ENCODE measurements around the gene ZC3H18.

The ZC3H18 gene

GRCh38 chr16:88624481-88624880, 54.3 kb downstream of the ZC3H18 start:
- no CpG with 5 or more reads among the region's 18 CpGs for whole genome bisulfite sequencing (ENCODE audit: extremely low coverage, insufficient coverage, low lambda C conversion rate)
- Histone ChIP-seq H3K79me2 (ENCODE audit: control insufficient read depth, insufficient read depth, low read length) (no peaks in the 10 kb centered on the region), H3K4me3 (ENCODE audit: low read length) (no peak overlapping the region), H3K4me1 (ENCODE audit: control insufficient read depth, low read depth, low read length) (no peaks in the 10 kb centered on the region), H3K4me2 (ENCODE audit: low read length) (no peak overlapping the region), H3K27ac (ENCODE audit: low read depth, low read length) (no peak overlapping the region), H3K27me3 (ENCODE audit: insufficient read depth, low read length, poor library complexity) (no peaks in the 10 kb centered on the region), H4K8ac (ENCODE audit: low read depth, low read length) (no peak overlapping the region), H2BK5ac (ENCODE audit: low read length) (no peak overlapping the region), H4K5ac (ENCODE audit: low read length) (no peak overlapping the region), H2BK120ac (ENCODE audit: low read depth, low read length) (no peak overlapping the region), H3K23ac (ENCODE audit: low read length) (no peak overlapping the region), H3K56ac (ENCODE audit: low read length) (no peak overlapping the region), H2BK15ac (replicated peaks; ENCODE audit: low read depth) (no peak overlapping the region), H2AK5ac (ENCODE audit: low read length) (no peak overlapping the region), H3K4ac (ENCODE audit: low read depth, low read length) (no peak overlapping the region), H3K79me1 (ENCODE audit: low read length) (peaks cover 2% of the 10 kb centered on the region), H3K18ac (ENCODE audit: low read length) (no peak overlapping the region), H3K36me3 (ENCODE audit: control insufficient read depth, insufficient read depth, low read length) (peaks cover 9% of the 10 kb centered on the region), H3K9ac (ENCODE audit: low read length) (no peak overlapping the region)
- no peak for DNase-seq

GRCh38 chr16:88624977-88625576, 54.9 kb downstream of the ZC3H18 start:
- Histone ChIP-seq H3K36me3 (ENCODE audit: control insufficient read depth, insufficient read depth, low read length) (peaks cover 8% of the 10 kb centered on the region), H3K9ac (ENCODE audit: low read length) (no peak overlapping the region), H3K27ac (ENCODE audit: low read depth, low read length) (no peak overlapping the region), H2AK5ac (ENCODE audit: low read length) (no peak overlapping the region), H3K4ac (ENCODE audit: low read depth, low read length) (no peak overlapping the region), H3K4me2 (ENCODE audit: low read length) (no peak overlapping the region), H2BK5ac (ENCODE audit: low read length) (no peak overlapping the region), H3K27me3 (ENCODE audit: insufficient read depth, low read length, poor library complexity) (no peaks in the 10 kb centered on the region), H2BK15ac (replicated peaks; ENCODE audit: low read depth) (no peak overlapping the region), H3K18ac (ENCODE audit: low read length) (no peak overlapping the region), H2BK120ac (ENCODE audit: low read depth, low read length) (no peak overlapping the region), H4K8ac (ENCODE audit: low read depth, low read length) (no peak overlapping the region), H4K5ac (ENCODE audit: low read length) (no peak overlapping the region), H3K4me1 (ENCODE audit: control insufficient read depth, low read depth, low read length) (no peaks in the 10 kb centered on the region), H3K79me2 (ENCODE audit: control insufficient read depth, insufficient read depth, low read length) (no peaks in the 10 kb centered on the region), H3K4me3 (ENCODE audit: low read length) (no peak overlapping the region), H3K56ac (ENCODE audit: low read length) (no peak overlapping the region), H3K79me1 (ENCODE audit: low read length) (no peaks in the 10 kb centered on the region), H3K23ac (ENCODE audit: low read length) (no peak overlapping the region)
- no peak for DNase-seq
- no CpG with 5 or more reads among the region's 17 CpGs for WGBS (ENCODE audit: extremely low coverage, insufficient coverage, low lambda C conversion rate)

- no peak overlapping the region for H3K9ac ChIP-seq (ENCODE audit: low read length)
- no peaks in the 10 kb centered on the region for H3K27me3 ChIP-seq (ENCODE audit: insufficient read depth, low read length, poor library complexity)
- H2AK5ac ChIP-seq (ENCODE audit: low read length) = no peak overlapping the region
- no peaks in the 10 kb centered on the region for H3K4me1 ChIP-seq (ENCODE audit: control insufficient read depth, low read depth, low read length)
- no peak overlapping the region for H3K56ac ChIP-seq (ENCODE audit: low read length)
- no peak overlapping the region for H3K23ac ChIP-seq (ENCODE audit: low read length)
- H4K8ac ChIP-seq (ENCODE audit: low read depth, low read length) = no peak overlapping the region
- no peak overlapping the region for H4K5ac ChIP-seq (ENCODE audit: low read length)
- no peak overlapping the region for H3K4ac ChIP-seq (ENCODE audit: low read depth, low read length)
- no peak overlapping the region for H3K4me2 ChIP-seq (ENCODE audit: low read length)
- H3K27ac ChIP-seq (ENCODE audit: low read depth, low read length) = no peak overlapping the region
- no peaks in the 10 kb centered on the region for H3K79me2 ChIP-seq (ENCODE audit: control insufficient read depth, insufficient read depth, low read length)
- no peaks in the 10 kb centered on the region for H3K79me1 ChIP-seq (ENCODE audit: low read length)
- WGBS (ENCODE audit: extremely low coverage, insufficient coverage, low lambda C conversion rate) = no CpG with 5 or more reads among the region's 9 CpGs
- H2BK15ac ChIP-seq (replicated peaks; ENCODE audit: low read depth) = no peak overlapping the region
- no peak for DNase-seq
- no peak overlapping the region for H2BK5ac ChIP-seq (ENCODE audit: low read length)
- no peak overlapping the region for H3K18ac ChIP-seq (ENCODE audit: low read length)
- no peak overlapping the region for H2BK120ac ChIP-seq (ENCODE audit: low read depth, low read length)
- H3K36me3 ChIP-seq (ENCODE audit: control insufficient read depth, insufficient read depth, low read length) = peaks cover 9% of the 10 kb centered on the region
- H3K4me3 ChIP-seq (ENCODE audit: low read length) = no peak overlapping the region
Measured at GRCh38 chr16:88626646-88627045, 56.4 kb downstream of the ZC3H18 start.

- Histone ChIP-seq H2BK120ac (ENCODE audit: low read depth, low read length) (no peak overlapping the region), H2AK5ac (ENCODE audit: low read length) (no peak overlapping the region), H3K56ac (ENCODE audit: low read length) (peak overlapping the region; percentile 15), H4K8ac (ENCODE audit: low read depth, low read length) (no peak overlapping the region), H3K27me3 (ENCODE audit: insufficient read depth, low read length, poor library complexity) (no peaks in the 10 kb centered on the region), H3K23ac (ENCODE audit: low read length) (no peak overlapping the region), H4K5ac (ENCODE audit: low read length) (no peak overlapping the region), H3K4me3 (ENCODE audit: low read length) (no peak overlapping the region), H3K4ac (ENCODE audit: low read depth, low read length) (no peak overlapping the region), H3K4me1 (ENCODE audit: control insufficient read depth, low read depth, low read length) (no peaks in the 10 kb centered on the region), H2BK15ac (replicated peaks; ENCODE audit: low read depth) (no peak overlapping the region), H3K9ac (ENCODE audit: low read length) (no peak overlapping the region), H3K18ac (ENCODE audit: low read length) (no peak overlapping the region), H2BK5ac (ENCODE audit: low read length) (no peak overlapping the region), H3K36me3 (ENCODE audit: control insufficient read depth, insufficient read depth, low read length) (peaks cover 9% of the 10 kb centered on the region), H3K27ac (ENCODE audit: low read depth, low read length) (no peak overlapping the region), H3K4me2 (ENCODE audit: low read length) (no peak overlapping the region), H3K79me2 (ENCODE audit: control insufficient read depth, insufficient read depth, low read length) (no peaks in the 10 kb centered on the region), H3K79me1 (ENCODE audit: low read length) (no peaks in the 10 kb centered on the region)
- no peak for DNase-seq
- no CpG with 5 or more reads among the region's 27 CpGs for WGBS (ENCODE audit: extremely low coverage, insufficient coverage, low lambda C conversion rate)
Measured at GRCh38 chr16:88627531-88628411, 57.6 kb downstream of the ZC3H18 start.

GRCh38 chr16:88628512-88628974, 58.3 kb downstream of the ZC3H18 start:
- Histone ChIP-seq H3K79me2 (ENCODE audit: control insufficient read depth, insufficient read depth, low read length) (no peaks in the 10 kb centered on the region), H4K5ac (ENCODE audit: low read length) (no peak overlapping the region), H2BK5ac (ENCODE audit: low read length) (no peak overlapping the region), H3K27ac (ENCODE audit: low read depth, low read length) (no peak overlapping the region), H3K4me1 (ENCODE audit: control insufficient read depth, low read depth, low read length) (no peaks in the 10 kb centered on the region), H3K4me2 (ENCODE audit: low read length) (no peak overlapping the region), H3K4ac (ENCODE audit: low read depth, low read length) (no peak overlapping the region), H3K36me3 (ENCODE audit: control insufficient read depth, insufficient read depth, low read length) (peaks cover 6% of the 10 kb centered on the region), H4K8ac (ENCODE audit: low read depth, low read length) (no peak overlapping the region), H2AK5ac (ENCODE audit: low read length) (no peak overlapping the region), H3K23ac (ENCODE audit: low read length) (no peak overlapping the region), H2BK15ac (replicated peaks; ENCODE audit: low read depth) (no peak overlapping the region), H3K27me3 (ENCODE audit: insufficient read depth, low read length, poor library complexity) (no peaks in the 10 kb centered on the region), H3K18ac (ENCODE audit: low read length) (no peak overlapping the region), H3K56ac (ENCODE audit: low read length) (peak overlapping the region; percentile 15), H2BK120ac (ENCODE audit: low read depth, low read length) (no peak overlapping the region), H3K4me3 (ENCODE audit: low read length) (no peak overlapping the region), H3K79me1 (ENCODE audit: low read length) (no peaks in the 10 kb centered on the region), H3K9ac (ENCODE audit: low read length) (no peak overlapping the region)
- no CpG with 5 or more reads among the region's 12 CpGs for WGBS (ENCODE audit: extremely low coverage, insufficient coverage, low lambda C conversion rate)
- peak; percentile 90 for DNase-seq
